Measurements from ENCODE around the gene RFNG.
"Not testable (repeated sequence)": the region's sequence is repeated elsewhere in the genome, so short reads cannot be mapped to it uniquely, and the experiment has no call there.

The RFNG gene

DNA sequence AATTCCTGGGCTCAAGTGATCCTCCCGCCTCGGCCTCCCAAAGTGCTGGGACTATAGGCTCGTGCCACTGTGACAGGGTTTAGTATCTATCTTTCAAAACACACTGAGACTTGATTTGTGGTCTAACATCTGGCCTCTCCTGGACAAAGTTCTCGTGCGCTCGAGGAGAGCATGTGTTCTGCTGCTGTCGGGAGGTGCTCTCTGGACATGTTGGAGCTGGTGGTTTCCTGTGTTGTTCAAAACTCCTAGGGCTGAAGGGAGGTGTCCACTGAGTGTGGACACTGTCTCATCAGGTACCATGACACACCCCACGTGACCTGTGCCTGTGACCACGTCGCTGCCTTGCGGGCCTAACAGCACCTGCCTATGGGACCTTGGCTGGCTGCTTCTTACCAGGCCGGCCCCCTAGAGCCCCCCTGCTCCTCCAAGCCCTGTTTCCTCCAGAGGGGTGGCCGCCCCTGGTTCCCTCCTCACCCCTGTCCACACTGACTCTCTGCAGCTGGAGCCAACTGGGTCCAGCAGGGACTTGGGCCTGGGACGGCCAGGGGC is 5.6 kb downstream of the RFNG start:
- Histone ChIP-seq H3K36me3 (ENCODE audit: insufficient read depth, low read length) (no peaks in the 10 kb centered on the region; the same call in 1 of the 2 replicates), H3K4me3 (no peak overlapping the region), H3K9me3 (ENCODE audit: low read depth, low read length) (no peaks in the 10 kb centered on the region), H3K27ac (0 out of 2 replicates have a peak overlapping the region, but pooled peaks have one; percentile 36), H3K9ac (ENCODE audit: insufficient read length) (no peak overlapping the region)
- no peak for TF ChIP-seq EZH2 (IDR thresholded peaks at IDR 0.05)
- TF ChIP-seq FOXP2 (optimal IDR thresholded peaks at IDR 0.05; ENCODE audit: control extremely low read depth, extremely low read length, insufficient read depth) = no peak
- no peak for TF ChIP-seq POLR2AphosphoS5 (IDR thresholded peaks at IDR 0.05; ENCODE audit: borderline replicate concordance, low read depth, low read length)
- no peak for DNase-seq (ENCODE audit: low read depth, low spot score)

GRCh38 chr17:82043507-82043906 is 8.1 kb downstream of the RFNG start:
- H3K4me3 ChIP-seq = no peak overlapping the region
- H3K36me3 ChIP-seq (ENCODE audit: insufficient read depth, low read length) = no peaks in the 10 kb centered on the region; the same call in 1 of the 2 replicates
- TF ChIP-seq EZH2 (IDR thresholded peaks at IDR 0.05) = no peak
- no peak for TF ChIP-seq FOXP2 (optimal IDR thresholded peaks at IDR 0.05; ENCODE audit: control extremely low read depth, extremely low read length, insufficient read depth)
- TF ChIP-seq POLR2AphosphoS5 (IDR thresholded peaks at IDR 0.05; ENCODE audit: borderline replicate concordance, low read depth, low read length) = no peak
- no peak overlapping the region for H3K27ac ChIP-seq
- H3K9me3 ChIP-seq (ENCODE audit: low read depth, low read length) = no peaks in the 10 kb centered on the region
- no peak overlapping the region for H3K9ac ChIP-seq (ENCODE audit: insufficient read length)
- no peak for DNase-seq (ENCODE audit: low read depth, low spot score)

DNA sequence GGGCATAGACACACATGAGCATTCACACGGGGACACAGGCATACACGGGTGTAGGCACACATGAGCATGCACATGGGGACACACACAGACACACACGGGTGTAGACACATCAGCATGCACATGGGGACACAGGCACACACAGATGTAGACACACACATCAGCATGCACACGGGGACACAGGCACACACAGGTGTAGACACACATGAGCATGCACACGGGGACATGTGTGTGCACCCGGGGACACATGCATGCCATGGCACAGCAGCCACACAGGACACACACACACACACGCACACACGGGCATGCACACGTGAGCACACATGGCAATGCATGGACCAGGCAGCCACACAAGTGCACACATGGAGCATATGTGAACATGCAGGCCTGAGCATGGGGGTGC is 9.0 kb downstream of the RFNG start:
- Histone ChIP-seq H3K36me3 (ENCODE audit: insufficient read depth, low read length) (no peaks in the 10 kb centered on the region; the same call in 1 of the 2 replicates), H3K4me3 (no peak overlapping the region), H3K9me3 (ENCODE audit: low read depth, low read length) (no peaks in the 10 kb centered on the region), H3K9ac (ENCODE audit: insufficient read length) (no peak overlapping the region), H3K27ac (no peak overlapping the region)
- no peak for DNase-seq (ENCODE audit: low read depth, low spot score)
- TF ChIP-seq EZH2 (IDR thresholded peaks at IDR 0.05) = no peak
- no peak for TF ChIP-seq POLR2AphosphoS5 (IDR thresholded peaks at IDR 0.05; ENCODE audit: borderline replicate concordance, low read depth, low read length)
- TF ChIP-seq FOXP2 (optimal IDR thresholded peaks at IDR 0.05; ENCODE audit: control extremely low read depth, extremely low read length, insufficient read depth) = no peak

GRCh38 chr17:82041144-82041814 is 10.3 kb downstream of the RFNG start:
- DNase-seq (ENCODE audit: low read depth, low spot score) = no peak
- H3K27ac ChIP-seq = no peak overlapping the region; the same call in 1 of the 2 replicates
- no peaks in the 10 kb centered on the region for H3K36me3 ChIP-seq (ENCODE audit: insufficient read depth, low read length)
- H3K4me3 ChIP-seq = no peak overlapping the region
- H3K9me3 ChIP-seq (ENCODE audit: low read depth, low read length) = no peaks in the 10 kb centered on the region
- no peak for TF ChIP-seq POLR2AphosphoS5 (IDR thresholded peaks at IDR 0.05; ENCODE audit: borderline replicate concordance, low read depth, low read length)
- H3K9ac ChIP-seq (ENCODE audit: insufficient read length) = no peak overlapping the region

GRCh38 chr17:82039695-82040299 is 11.8 kb downstream of the RFNG start:
- TF ChIP-seq EZH2 (IDR thresholded peaks at IDR 0.05) (no peak), POLR2AphosphoS5 (IDR thresholded peaks at IDR 0.05; ENCODE audit: borderline replicate concordance, low read depth, low read length) (no peak), FOXP2 (optimal IDR thresholded peaks at IDR 0.05; ENCODE audit: control extremely low read depth, extremely low read length, insufficient read depth) (no peak)

DNA sequence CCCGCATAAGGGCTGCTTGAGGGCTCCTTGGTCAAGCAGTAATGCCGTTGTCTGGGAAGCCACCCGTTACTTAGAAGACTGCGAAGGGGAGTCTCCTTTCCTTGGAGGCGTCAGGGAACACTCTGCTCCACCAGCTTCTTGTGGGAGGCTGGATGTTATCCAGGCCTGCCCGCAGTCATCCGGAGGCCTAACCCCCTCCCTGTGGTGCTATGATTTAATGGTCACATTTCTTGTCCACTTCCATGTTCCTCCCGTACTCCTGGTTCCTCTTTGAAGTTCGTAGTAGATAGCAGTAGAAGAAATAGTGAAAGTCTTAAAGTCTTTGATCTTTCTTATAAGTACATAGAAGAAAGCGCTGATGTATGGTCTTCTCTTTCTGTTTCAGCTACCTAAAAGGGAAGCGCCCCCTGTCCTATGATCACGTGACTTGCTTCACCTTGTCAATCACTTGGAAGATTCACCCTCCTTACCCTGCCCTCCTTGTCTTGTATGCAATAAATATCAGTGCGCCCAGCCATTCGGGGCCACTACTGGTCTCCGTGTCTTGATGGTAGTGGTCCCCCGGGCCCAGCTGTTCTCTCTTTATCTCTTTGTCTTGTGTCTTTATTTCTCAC is 12.7 kb downstream of the RFNG start:
- DNase-seq (ENCODE audit: low read depth, low spot score); H3K27ac ChIP-seq; H3K36me3 ChIP-seq (ENCODE audit: insufficient read depth, low read length); H3K9ac ChIP-seq (ENCODE audit: insufficient read length); H3K4me3 ChIP-seq; H3K9me3 ChIP-seq (ENCODE audit: low read depth, low read length): not testable (repeated sequence)

More at GRCh38 chr17:82039695-82040299, 11.8 kb downstream of the RFNG start:
- Histone ChIP-seq H3K27ac (no peak overlapping the region), H3K4me3 (no peak overlapping the region), H3K9ac (ENCODE audit: insufficient read length) (no peak overlapping the region), H3K36me3 (ENCODE audit: insufficient read depth, low read length) (no peaks in the 10 kb centered on the region), H3K9me3 (ENCODE audit: low read depth, low read length) (no peaks in the 10 kb centered on the region)
- DNase-seq (ENCODE audit: low read depth, low spot score) = no peak

DNA sequence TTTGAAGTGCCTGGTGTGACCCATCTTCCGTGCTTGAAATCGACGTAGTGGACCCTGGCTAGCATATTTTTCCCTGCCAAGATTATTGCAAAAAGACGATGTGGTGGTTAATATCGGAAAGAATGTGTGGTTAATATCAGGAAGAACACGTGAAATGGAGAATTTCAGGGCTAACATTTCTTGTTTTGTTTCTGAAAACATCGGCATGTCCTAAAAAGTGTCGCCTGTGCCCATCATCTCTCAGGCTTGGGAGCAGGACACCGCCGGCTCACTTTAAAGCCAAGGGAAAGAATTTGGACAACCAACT is 13.8 kb downstream of the RFNG start:
- Histone ChIP-seq H3K4me3 (peak overlapping the region; percentile 95), H3K9ac (ENCODE audit: insufficient read length) (peak overlapping the region; percentile 57), H3K36me3 (ENCODE audit: insufficient read depth, low read length) (no peaks in the 10 kb centered on the region), H3K9me3 (ENCODE audit: low read depth, low read length) (no peaks in the 10 kb centered on the region), H3K27ac (0 out of 2 replicates have a peak overlapping the region, but pooled peaks have one; percentile 39)
- no peak for DNase-seq (ENCODE audit: low read depth, low spot score)
- TF ChIP-seq EZH2 (IDR thresholded peaks at IDR 0.05) = no peak
- TF ChIP-seq POLR2AphosphoS5 (IDR thresholded peaks at IDR 0.05; ENCODE audit: borderline replicate concordance, low read depth, low read length) = no peak
- TF ChIP-seq FOXP2 (optimal IDR thresholded peaks at IDR 0.05; ENCODE audit: control extremely low read depth, extremely low read length, insufficient read depth) = no peak

DNA sequence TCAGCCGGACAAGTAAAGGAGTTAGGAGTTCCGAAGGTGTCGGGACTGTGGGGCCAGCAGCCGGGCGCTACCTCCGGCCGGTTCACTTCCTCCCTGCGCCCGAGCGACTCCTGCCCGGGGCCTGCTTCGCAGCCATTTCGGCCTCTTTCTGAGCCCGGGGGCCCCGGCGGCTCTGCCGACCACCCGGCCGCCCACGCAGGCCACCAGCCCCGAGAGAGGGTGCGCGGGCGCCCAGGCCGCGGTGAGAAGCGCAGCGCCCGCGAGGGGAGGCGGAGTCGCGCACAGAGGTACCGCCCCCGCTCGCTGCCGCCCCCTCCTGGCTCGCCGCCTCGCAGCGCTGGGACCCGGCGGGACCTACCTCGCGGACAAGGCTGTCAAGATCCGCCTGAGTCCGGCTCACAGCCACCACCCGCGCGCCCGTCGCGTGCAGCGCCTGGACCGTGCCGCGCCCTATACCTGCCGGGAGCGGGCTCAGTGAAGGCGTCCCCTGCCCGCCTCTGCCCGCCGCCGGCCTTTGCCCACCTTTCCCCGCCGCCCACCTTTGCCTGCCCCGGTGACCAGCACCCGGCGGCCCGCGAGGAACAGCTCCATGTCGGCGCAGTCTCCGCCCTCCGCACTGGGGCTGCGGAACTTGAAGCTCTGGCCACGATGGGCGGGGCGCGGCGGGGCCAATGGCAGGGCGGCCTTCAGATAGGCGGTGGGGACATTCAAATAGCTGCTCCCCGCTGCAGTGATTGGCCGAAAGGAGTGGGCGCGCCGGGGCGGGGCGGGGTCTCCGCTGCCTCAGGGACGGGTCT is 14.3 kb downstream of the RFNG start, which contains the start of gene DCXR:
DCXR (minus strand) TSS at position 606 of the 797 bp plus-strand sequence; CDS start at position 591, 15 bp downstream.
- TF ChIP-seq EZH2 (IDR thresholded peaks at IDR 0.05) = no peak
- TF ChIP-seq POLR2AphosphoS5 (IDR thresholded peaks at IDR 0.05; ENCODE audit: borderline replicate concordance, low read depth, low read length) = peak; percentile 93
- peak within 1 kb of the TSS; percentile 95 for H3K4me3 ChIP-seq
- H3K9ac ChIP-seq (ENCODE audit: insufficient read length) = peak within 1 kb of the TSS; percentile 91
- no peaks in the 10 kb centered on the region for H3K9me3 ChIP-seq (ENCODE audit: low read depth, low read length)
- peak within 1 kb of the TSS; percentile 85 for H3K27ac ChIP-seq
- H3K36me3 ChIP-seq (ENCODE audit: insufficient read depth, low read length) = no peaks in the 10 kb centered on the region
- DNase-seq (ENCODE audit: low read depth, low spot score) = peak; percentile 62

Data from SK-N-MC (cell line).